ENCODE data around the gene APBA2. TPM values are rescaled to one million over a fixed set of nuclear protein-coding genes. Genes with fewer than 3 reads are reported as not detected.
"Not testable (repeated sequence)": the region's sequence is repeated elsewhere in the genome, so short reads cannot be mapped to it uniquely, and the experiment has no call there.

Gene APBA2
- total and polyA plus RNA-seq, 2 donors, result 6.7 to 15.3 TPM

- H3K4me1 ChIP-seq (ENCODE audit: control insufficient read depth in 2 of 2, insufficient read depth in 2 of 2, low read length in 2 of 2), result no peaks in the 10 kb centered on the region
- DNase-seq (ENCODE audit: low read depth in 6 of 9, low spot score in 9 of 9), result no peak
- no peaks in the 10 kb centered on the region for H3K36me3 ChIP-seq (ENCODE audit: control insufficient read depth in 2 of 2, insufficient read depth in 2 of 2, low read length in 1 of 2)
- peaks cover 0 to 3% of the 10 kb centered on the region in 2 donors for H3K27me3 ChIP-seq (ENCODE audit: control insufficient read depth in 2 of 2, insufficient read depth in 1 of 2, low read length in 1 of 2)
- H3K4me3 ChIP-seq (ENCODE audit: low read length in 2 of 2), result no peak overlapping the region
- peaks cover 0 to 1% of the 10 kb centered on the region in 2 donors for H3K9me3 ChIP-seq (ENCODE audit: control insufficient read depth in 2 of 2, insufficient read depth in 1 of 2, low read length in 1 of 2)
- no peak overlapping the region for H3K27ac ChIP-seq (ENCODE audit: low read depth in 1 of 2, low read length in 1 of 2)
- 97% methylated on average over 13 of the region's 13 CpGs for WGBS
Measured at GRCh38 chr15:29098652-29099051, 212.9 kb downstream of the APBA2 start.

- Histone ChIP-seq H3K27ac (ENCODE audit: low read depth in 1 of 2, low read length in 1 of 2) (no peak overlapping the region), H3K9me3 (ENCODE audit: control insufficient read depth in 2 of 2, insufficient read depth in 1 of 2, low read length in 1 of 2) (peaks cover 0 to 1% of the 10 kb centered on the region in 2 donors), H3K36me3 (ENCODE audit: control insufficient read depth in 2 of 2, insufficient read depth in 2 of 2, low read length in 1 of 2) (no peaks in the 10 kb centered on the region), H3K27me3 (ENCODE audit: control insufficient read depth in 2 of 2, insufficient read depth in 1 of 2, low read length in 1 of 2) (peaks cover 0 to 6% of the 10 kb centered on the region in 2 donors), H3K4me1 (ENCODE audit: control insufficient read depth in 2 of 2, insufficient read depth in 2 of 2, low read length in 2 of 2) (peaks cover 0 to 3% of the 10 kb centered on the region in 2 donors), H3K4me3 (ENCODE audit: low read length in 2 of 2) (no peak overlapping the region)
- WGBS, result 93% methylated on average over 10 of the region's 10 CpGs
- no peak for DNase-seq (ENCODE audit: low read depth in 6 of 9, low spot score in 9 of 9)
Measured at GRCh38 chr15:29099131-29099880, 213.5 kb downstream of the APBA2 start.

GRCh38 chr15:29100486-29101000 is 214.8 kb downstream of the APBA2 start:
- no peak overlapping the region for H3K27ac ChIP-seq (ENCODE audit: low read depth in 1 of 2, low read length in 1 of 2)
- H3K4me3 ChIP-seq (ENCODE audit: low read length in 2 of 2), result no peak overlapping the region
- H3K27me3 ChIP-seq (ENCODE audit: control insufficient read depth in 2 of 2, insufficient read depth in 1 of 2, low read length in 1 of 2), result peaks cover 0 to 6% of the 10 kb centered on the region in 2 donors
- H3K9me3 ChIP-seq (ENCODE audit: control insufficient read depth in 2 of 2, insufficient read depth in 1 of 2, low read length in 1 of 2), result peaks cover 0 to 1% of the 10 kb centered on the region in 2 donors
- no peaks in the 10 kb centered on the region for H3K36me3 ChIP-seq (ENCODE audit: control insufficient read depth in 2 of 2, insufficient read depth in 2 of 2, low read length in 1 of 2)
- no peak for DNase-seq (ENCODE audit: low read depth in 6 of 9, low spot score in 9 of 9)
- WGBS, result 95% methylated on average over 7 of the region's 7 CpGs
- peaks cover 0 to 3% of the 10 kb centered on the region in 2 donors for H3K4me1 ChIP-seq (ENCODE audit: control insufficient read depth in 2 of 2, insufficient read depth in 2 of 2, low read length in 2 of 2)

- H3K4me1 ChIP-seq (ENCODE audit: control insufficient read depth in 2 of 2, insufficient read depth in 2 of 2, low read length in 2 of 2), result peaks cover 0 to 3% of the 10 kb centered on the region in 2 donors
- no peaks in the 10 kb centered on the region for H3K36me3 ChIP-seq (ENCODE audit: control insufficient read depth in 2 of 2, insufficient read depth in 2 of 2, low read length in 1 of 2)
- 97% methylated on average over 16 of the region's 16 CpGs for WGBS
- H3K4me3 ChIP-seq (ENCODE audit: low read length in 2 of 2), result no peak overlapping the region
- H3K9me3 ChIP-seq (ENCODE audit: control insufficient read depth in 2 of 2, insufficient read depth in 1 of 2, low read length in 1 of 2), result peaks cover 0 to 1% of the 10 kb centered on the region in 2 donors
- no peak for DNase-seq (ENCODE audit: low read depth in 6 of 9, low spot score in 9 of 9)
- peaks cover 0 to 6% of the 10 kb centered on the region in 2 donors for H3K27me3 ChIP-seq (ENCODE audit: control insufficient read depth in 2 of 2, insufficient read depth in 1 of 2, low read length in 1 of 2)
- no peak overlapping the region for H3K27ac ChIP-seq (ENCODE audit: low read depth in 1 of 2, low read length in 1 of 2)
Measured at GRCh38 chr15:29101491-29101890, 215.7 kb downstream of the APBA2 start.

- H3K9me3 ChIP-seq (ENCODE audit: control insufficient read depth in 2 of 2, insufficient read depth in 1 of 2, low read length in 1 of 2); H3K27me3 ChIP-seq (ENCODE audit: control insufficient read depth in 2 of 2, insufficient read depth in 1 of 2, low read length in 1 of 2); H3K27ac ChIP-seq (ENCODE audit: low read depth in 1 of 2, low read length in 1 of 2); H3K4me3 ChIP-seq (ENCODE audit: low read length in 2 of 2); H3K4me1 ChIP-seq (ENCODE audit: control insufficient read depth in 2 of 2, insufficient read depth in 2 of 2, low read length in 2 of 2); H3K36me3 ChIP-seq (ENCODE audit: control insufficient read depth in 2 of 2, insufficient read depth in 2 of 2, low read length in 1 of 2): not testable (repeated sequence)
- WGBS, result 77% methylated on average over 10 of the region's 10 CpGs
- peak in 7 of 9 donors; percentile 41 to 77 (median 61) for DNase-seq (ENCODE audit: low read depth in 6 of 9, low spot score in 9 of 9)
Measured at GRCh38 chr15:29102173-29102794, 216.5 kb downstream of the APBA2 start.

GRCh38 chr15:29102911-29103823 is 217.4 kb downstream of the APBA2 start:
- peaks cover 0 to 6% of the 10 kb centered on the region in 2 donors for H3K27me3 ChIP-seq (ENCODE audit: control insufficient read depth in 2 of 2, insufficient read depth in 1 of 2, low read length in 1 of 2)
- peaks cover 0 to 1% of the 10 kb centered on the region in 2 donors for H3K9me3 ChIP-seq (ENCODE audit: control insufficient read depth in 2 of 2, insufficient read depth in 1 of 2, low read length in 1 of 2)
- 61% methylated on average over 51 of the region's 51 CpGs for WGBS
- peaks cover 0 to 3% of the 10 kb centered on the region in 2 donors for H3K4me1 ChIP-seq (ENCODE audit: control insufficient read depth in 2 of 2, insufficient read depth in 2 of 2, low read length in 2 of 2)
- no peak overlapping the region for H3K4me3 ChIP-seq (ENCODE audit: low read length in 2 of 2)
- peak in 1 of 9 donors; percentile 9 for DNase-seq (ENCODE audit: low read depth in 6 of 9, low spot score in 9 of 9)
- no peaks in the 10 kb centered on the region for H3K36me3 ChIP-seq (ENCODE audit: control insufficient read depth in 2 of 2, insufficient read depth in 2 of 2, low read length in 1 of 2)
- no peak overlapping the region for H3K27ac ChIP-seq (ENCODE audit: low read depth in 1 of 2, low read length in 1 of 2)

GRCh38 chr15:29103824-29104565 is 218.2 kb downstream of the APBA2 start:
- DNase-seq (ENCODE audit: low read depth in 6 of 9, low spot score in 9 of 9), result peak in 7 of 9 donors; percentile 48 to 81 (median 60)
- WGBS, result 42% methylated on average over 47 of the region's 47 CpGs
- peaks cover 0 to 1% of the 10 kb centered on the region in 2 donors for H3K9me3 ChIP-seq (ENCODE audit: control insufficient read depth in 2 of 2, insufficient read depth in 1 of 2, low read length in 1 of 2)
- peaks cover 0 to 3% of the 10 kb centered on the region in 2 donors for H3K4me1 ChIP-seq (ENCODE audit: control insufficient read depth in 2 of 2, insufficient read depth in 2 of 2, low read length in 2 of 2)
- H3K27me3 ChIP-seq (ENCODE audit: control insufficient read depth in 2 of 2, insufficient read depth in 1 of 2, low read length in 1 of 2), result peaks cover 0 to 6% of the 10 kb centered on the region in 2 donors
- no peak overlapping the region for H3K27ac ChIP-seq (ENCODE audit: low read depth in 1 of 2, low read length in 1 of 2)
- H3K36me3 ChIP-seq (ENCODE audit: control insufficient read depth in 2 of 2, insufficient read depth in 2 of 2, low read length in 1 of 2), result no peaks in the 10 kb centered on the region
- no peak overlapping the region for H3K4me3 ChIP-seq (ENCODE audit: low read length in 2 of 2)

GRCh38 chr15:29104566-29104880 is 218.7 kb downstream of the APBA2 start:
- peaks cover 0 to 3% of the 10 kb centered on the region in 2 donors for H3K4me1 ChIP-seq (ENCODE audit: control insufficient read depth in 2 of 2, insufficient read depth in 2 of 2, low read length in 2 of 2)
- H3K4me3 ChIP-seq (ENCODE audit: low read length in 2 of 2), result no peak overlapping the region
- no peak overlapping the region for H3K27ac ChIP-seq (ENCODE audit: low read depth in 1 of 2, low read length in 1 of 2)
- DNase-seq (ENCODE audit: low read depth in 6 of 9, low spot score in 9 of 9), result no peak
- H3K36me3 ChIP-seq (ENCODE audit: control insufficient read depth in 2 of 2, insufficient read depth in 2 of 2, low read length in 1 of 2), result no peaks in the 10 kb centered on the region
- peaks cover 0 to 6% of the 10 kb centered on the region in 2 donors for H3K27me3 ChIP-seq (ENCODE audit: control insufficient read depth in 2 of 2, insufficient read depth in 1 of 2, low read length in 1 of 2)
- peaks cover 0 to 1% of the 10 kb centered on the region in 2 donors for H3K9me3 ChIP-seq (ENCODE audit: control insufficient read depth in 2 of 2, insufficient read depth in 1 of 2, low read length in 1 of 2)
- 97% methylated on average over 6 of the region's 6 CpGs for WGBS
